C4-2B (cell line): Measurements from ENCODE around the gene PDGFA.

Experiments used
- ZFX ChIP-seq: fragments of 450-650 bp; IDR thresholded peaks from 2 replicates; pipeline ENCODE4 v1.6.1; 2017
- TF ChIP-seq, protein P1 (sequence below): fragments of 450-650 bp; conservative IDR thresholded peaks from 2 replicates; pipeline ENCODE4 v1.5.1; 2017; ENCODE audit warnings: mild to moderate bottlenecking

- TF ChIP-seq, protein P1, sequence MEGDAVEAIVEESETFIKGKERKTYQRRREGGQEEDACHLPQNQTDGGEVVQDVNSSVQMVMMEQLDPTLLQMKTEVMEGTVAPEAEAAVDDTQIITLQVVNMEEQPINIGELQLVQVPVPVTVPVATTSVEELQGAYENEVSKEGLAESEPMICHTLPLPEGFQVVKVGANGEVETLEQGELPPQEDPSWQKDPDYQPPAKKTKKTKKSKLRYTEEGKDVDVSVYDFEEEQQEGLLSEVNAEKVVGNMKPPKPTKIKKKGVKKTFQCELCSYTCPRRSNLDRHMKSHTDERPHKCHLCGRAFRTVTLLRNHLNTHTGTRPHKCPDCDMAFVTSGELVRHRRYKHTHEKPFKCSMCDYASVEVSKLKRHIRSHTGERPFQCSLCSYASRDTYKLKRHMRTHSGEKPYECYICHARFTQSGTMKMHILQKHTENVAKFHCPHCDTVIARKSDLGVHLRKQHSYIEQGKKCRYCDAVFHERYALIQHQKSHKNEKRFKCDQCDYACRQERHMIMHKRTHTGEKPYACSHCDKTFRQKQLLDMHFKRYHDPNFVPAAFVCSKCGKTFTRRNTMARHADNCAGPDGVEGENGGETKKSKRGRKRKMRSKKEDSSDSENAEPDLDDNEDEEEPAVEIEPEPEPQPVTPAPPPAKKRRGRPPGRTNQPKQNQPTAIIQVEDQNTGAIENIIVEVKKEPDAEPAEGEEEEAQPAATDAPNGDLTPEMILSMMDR = no peak
- no peak for TF ChIP-seq ZFX
Observed at GRCh38 chr7:497946-498655, 21.5 kb downstream of the PDGFA start.
